ENCODE data around the gene SLC25A13.

Gene SLC25A13

DNA sequence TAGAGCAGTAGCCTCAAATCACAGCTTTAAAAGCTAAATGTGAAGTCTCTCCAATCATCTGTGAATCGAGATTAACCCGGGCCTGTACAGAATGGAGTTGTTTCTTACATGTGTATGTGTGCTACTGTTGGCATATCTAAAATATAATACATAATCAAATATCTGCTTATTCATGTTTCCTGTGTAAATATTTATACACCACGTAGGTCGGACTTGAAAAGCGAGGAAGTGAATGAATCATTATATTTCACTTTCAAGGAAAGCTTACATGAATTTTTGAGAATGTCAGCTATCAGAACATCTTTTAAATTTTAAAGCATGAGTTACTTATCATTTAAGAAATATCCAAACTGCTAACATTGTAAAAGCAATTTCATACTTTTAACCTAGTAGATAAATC, 233.3 kb downstream of the SLC25A13 start:
- H3K27ac ChIP-seq, result no peak overlapping the region
- no peak for TF ChIP-seq CTCF (conservative IDR thresholded peaks at IDR 0.05)
- TF ChIP-seq ZFX (IDR thresholded peaks at IDR 0.05), result no peak

DNA sequence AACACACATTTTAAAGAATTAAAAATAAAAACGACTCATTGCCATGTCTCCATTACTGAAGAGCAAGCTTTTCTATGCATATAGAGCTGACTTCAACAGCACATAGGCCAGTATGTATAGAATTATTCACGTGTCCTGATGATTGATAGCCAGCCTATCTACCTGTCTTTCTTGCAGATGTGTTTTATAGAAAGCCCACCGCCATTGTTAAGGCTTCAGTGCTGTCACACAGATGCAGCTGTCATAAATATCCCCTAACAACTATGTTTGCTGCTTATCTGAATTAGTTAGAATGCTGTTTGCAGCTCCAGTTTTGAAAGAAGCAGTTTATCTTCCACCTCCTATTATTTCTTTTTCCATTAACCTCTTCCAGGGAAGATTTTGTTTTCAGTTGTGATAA, 235.9 kb downstream of the SLC25A13 start:
- H3K27ac ChIP-seq, result no peak overlapping the region
- no peak for TF ChIP-seq ZFX (IDR thresholded peaks at IDR 0.05)
- TF ChIP-seq CTCF (conservative IDR thresholded peaks at IDR 0.05), result no peak

GRCh38 chr7:96084881-96085553, 236.9 kb downstream of the SLC25A13 start:
- TF ChIP-seq CTCF (conservative IDR thresholded peaks at IDR 0.05), result no peak
- TF ChIP-seq ZFX (IDR thresholded peaks at IDR 0.05), result no peak
- no peak overlapping the region for H3K27ac ChIP-seq

- H3K27ac ChIP-seq, result no peak overlapping the region
- TF ChIP-seq ZFX (IDR thresholded peaks at IDR 0.05) (no peak), CTCF (conservative IDR thresholded peaks at IDR 0.05) (no peak)
Measured at GRCh38 chr7:96080027-96080426, 241.9 kb downstream of the SLC25A13 start.

DNA sequence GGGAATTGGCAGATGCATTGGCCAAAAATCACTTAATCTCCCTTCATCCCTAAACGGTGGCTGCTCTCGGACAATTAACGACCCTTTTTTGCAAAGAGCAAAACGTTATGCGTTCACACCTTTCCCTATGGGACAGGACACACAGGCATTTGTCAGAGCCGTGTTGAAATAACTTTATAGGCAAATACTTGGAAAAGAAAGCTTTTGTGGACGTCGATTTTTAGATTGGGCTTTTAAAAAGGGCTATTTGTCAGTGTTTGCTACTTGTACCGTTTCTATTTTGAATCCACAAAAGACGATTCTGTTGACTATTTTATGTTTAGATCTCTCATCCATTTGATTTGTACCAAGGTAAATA, 245.6 kb downstream of the SLC25A13 start:
- no peak overlapping the region for H3K27ac ChIP-seq
- no peak for TF ChIP-seq ZFX (IDR thresholded peaks at IDR 0.05)
- no peak for TF ChIP-seq CTCF (conservative IDR thresholded peaks at IDR 0.05)

DNA sequence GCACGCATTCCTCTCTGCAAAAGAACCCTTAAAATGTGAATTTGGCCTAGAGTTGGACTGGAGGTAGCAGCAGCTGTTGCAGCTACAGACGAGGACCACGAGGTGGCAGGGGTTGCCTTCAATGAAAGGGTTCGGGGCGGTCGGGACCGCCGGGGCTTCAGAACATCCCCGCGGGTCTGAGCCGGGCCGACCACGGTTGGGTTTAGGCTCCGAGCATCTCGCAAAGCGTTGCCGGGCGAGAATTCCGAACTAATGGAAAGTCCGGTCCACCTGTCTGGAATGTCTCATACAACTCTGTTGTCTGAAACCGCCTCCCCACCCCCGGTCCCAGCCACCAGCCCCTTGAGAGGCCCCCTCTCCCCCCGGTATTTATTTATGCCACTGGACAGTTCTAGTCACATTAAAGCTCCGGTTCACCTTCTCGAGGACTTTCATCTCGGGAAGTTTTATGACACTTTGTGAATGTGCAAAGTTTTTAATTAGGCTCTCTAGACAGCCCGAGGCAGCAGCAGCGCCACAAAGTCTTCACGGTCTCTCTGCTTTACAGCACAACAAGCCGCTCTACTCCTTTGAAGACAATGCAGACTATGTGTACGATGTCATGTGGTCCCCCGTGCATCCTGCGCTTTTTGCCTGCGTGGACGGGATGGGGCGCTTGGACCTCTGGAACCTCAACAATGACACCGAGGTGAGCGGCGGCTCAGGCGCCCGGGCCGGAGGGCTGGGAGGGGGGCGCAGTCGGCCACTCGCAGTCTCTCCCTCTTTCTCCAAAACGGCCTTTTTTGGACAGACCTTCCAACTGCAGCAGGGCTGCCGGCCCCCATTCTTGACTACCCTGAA, 246.2 kb downstream of the SLC25A13 start:
- no peak overlapping the region for H3K27ac ChIP-seq
- TF ChIP-seq ZFX (IDR thresholded peaks at IDR 0.05) (no peak), CTCF (conservative IDR thresholded peaks at IDR 0.05) (peak; percentile 97)

DNA sequence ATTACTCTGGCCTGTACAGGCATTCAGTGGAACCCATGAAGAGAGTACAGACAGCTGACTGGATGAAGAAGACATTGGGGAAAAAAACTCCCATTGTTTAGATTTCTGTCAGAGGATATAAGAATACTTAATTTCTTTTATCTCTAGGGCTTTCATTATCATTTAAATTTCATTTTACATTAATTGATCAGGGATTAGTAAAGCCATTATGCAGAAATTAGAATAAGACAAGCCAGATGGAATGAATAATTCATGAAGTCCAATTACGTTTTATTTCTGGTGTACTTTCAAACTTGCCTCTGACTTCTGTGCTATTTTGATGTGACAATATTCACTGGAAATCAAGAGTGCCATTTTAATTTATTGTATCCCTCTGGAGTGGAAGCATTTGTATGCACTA, 247.0 kb downstream of the SLC25A13 start:
- TF ChIP-seq ZFX (IDR thresholded peaks at IDR 0.05), result no peak
- no peak for TF ChIP-seq CTCF (conservative IDR thresholded peaks at IDR 0.05)
- H3K27ac ChIP-seq, result no peak overlapping the region
